Glutamatergic neuron (in vitro differentiated cells): ENCODE data around the gene COX6A1. TPM values are rescaled to one million over a fixed set of nuclear protein-coding genes. Genes with fewer than 3 reads are reported as not detected.

ENCODE experiments used
- DNase-seq: peaks from one replicate; pipeline ENCODE4 v3.0.0; 2022
- H3K27ac Mint-ChIP-seq: one replicate; pipeline ENCODE4 v1.8.0; 2020; ENCODE audit warnings: mild to moderate bottlenecking, mixed read lengths, inconsistent platforms; ENCODE audit not compliant: unreplicated experiment
- H3K27me3 Mint-ChIP-seq: one replicate; pipeline ENCODE4 v1.8.0; 2020; ENCODE audit warnings: mild to moderate bottlenecking, moderate library complexity, mixed read lengths, inconsistent platforms; ENCODE audit not compliant: unreplicated experiment
- H3K36me3 Mint-ChIP-seq: one replicate; pipeline ENCODE4 v1.8.0; 2020; ENCODE audit warnings: mild to moderate bottlenecking, mixed read lengths, inconsistent platforms; ENCODE audit not compliant: unreplicated experiment
- H3K4me1 Mint-ChIP-seq: one replicate; pipeline ENCODE4 v1.8.0; 2020; ENCODE audit warnings: mild to moderate bottlenecking, low read depth, mixed read lengths, inconsistent platforms; ENCODE audit not compliant: unreplicated experiment
- H3K4me3 Mint-ChIP-seq: one replicate; pipeline ENCODE4 v1.8.0; 2020; ENCODE audit warnings: mild to moderate bottlenecking, mixed read lengths, inconsistent platforms; ENCODE audit not compliant: unreplicated experiment
- H3K9me3 Mint-ChIP-seq: one replicate; pipeline ENCODE4 v1.8.0; 2020; ENCODE audit warnings: mild to moderate bottlenecking, moderate library complexity, mixed read lengths, inconsistent platforms; ENCODE audit not compliant: unreplicated experiment
- total RNA-seq: library from RNA; stranded (reverse); fragmentation: NEBNext Ultra II Directional; extraction: Animal tissue kit (Norgen Biotek cat#: 25700); gene quantifications from one replicate; pipeline ENCODE4 v1.2.1, GENCODE V29; 2021; ENCODE audit not compliant: unreplicated experiment
- TF ChIP-seq, protein P1 (sequence below): fragments of 200-600 bp; sonication (generic); IDR thresholded peaks from one replicate; pipeline ENCODE4 v1.5.0; 2021; ENCODE audit not compliant: partially characterized antibody, unreplicated experiment

The COX6A1 gene
- total RNA-seq, 1 donor from 2014 or later: 405 TPM

DNA sequence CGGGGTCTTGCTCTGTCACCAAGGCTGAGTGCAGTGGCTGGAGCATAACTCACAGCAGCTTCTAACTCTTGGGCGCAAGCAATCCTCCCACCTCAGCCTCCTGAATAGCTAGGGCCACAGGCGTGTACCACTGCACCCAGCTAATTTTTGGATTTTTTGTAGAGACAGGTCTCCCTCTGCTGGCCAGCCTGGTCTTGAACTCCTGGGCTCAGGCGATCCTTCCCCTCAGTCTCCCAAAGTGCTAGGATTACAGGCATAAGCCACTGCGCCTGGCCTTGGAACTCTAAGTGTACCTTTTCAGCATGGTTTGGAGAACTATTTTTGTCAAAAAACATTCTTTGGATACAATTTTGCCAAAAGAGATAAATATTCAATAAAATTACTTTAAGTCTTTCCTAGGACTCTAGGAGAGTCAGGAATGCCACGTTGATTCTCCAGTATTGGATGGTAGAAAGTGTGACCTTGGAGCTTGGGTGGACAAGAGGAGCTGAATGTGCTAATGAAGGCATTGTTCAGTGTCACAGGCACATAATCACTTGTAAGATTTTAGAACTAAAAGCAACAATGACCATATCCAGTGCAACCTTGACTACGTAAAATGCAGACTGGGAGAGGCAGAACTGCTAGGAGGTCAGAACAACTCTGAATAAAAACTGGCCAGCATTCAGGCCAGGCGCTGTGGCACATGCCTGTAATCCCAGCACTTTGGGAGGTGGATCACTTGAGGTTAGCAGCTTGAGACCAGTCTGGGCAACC is 28.8 kb downstream of the COX6A1 start:
- peak; percentile 59 for DNase-seq
- H3K4me1 Mint-ChIP-seq: peaks cover 4% of the 10 kb centered on the region
- peak overlapping the region; percentile 28 for H3K27ac Mint-ChIP-seq
- TF ChIP-seq, protein P1, sequence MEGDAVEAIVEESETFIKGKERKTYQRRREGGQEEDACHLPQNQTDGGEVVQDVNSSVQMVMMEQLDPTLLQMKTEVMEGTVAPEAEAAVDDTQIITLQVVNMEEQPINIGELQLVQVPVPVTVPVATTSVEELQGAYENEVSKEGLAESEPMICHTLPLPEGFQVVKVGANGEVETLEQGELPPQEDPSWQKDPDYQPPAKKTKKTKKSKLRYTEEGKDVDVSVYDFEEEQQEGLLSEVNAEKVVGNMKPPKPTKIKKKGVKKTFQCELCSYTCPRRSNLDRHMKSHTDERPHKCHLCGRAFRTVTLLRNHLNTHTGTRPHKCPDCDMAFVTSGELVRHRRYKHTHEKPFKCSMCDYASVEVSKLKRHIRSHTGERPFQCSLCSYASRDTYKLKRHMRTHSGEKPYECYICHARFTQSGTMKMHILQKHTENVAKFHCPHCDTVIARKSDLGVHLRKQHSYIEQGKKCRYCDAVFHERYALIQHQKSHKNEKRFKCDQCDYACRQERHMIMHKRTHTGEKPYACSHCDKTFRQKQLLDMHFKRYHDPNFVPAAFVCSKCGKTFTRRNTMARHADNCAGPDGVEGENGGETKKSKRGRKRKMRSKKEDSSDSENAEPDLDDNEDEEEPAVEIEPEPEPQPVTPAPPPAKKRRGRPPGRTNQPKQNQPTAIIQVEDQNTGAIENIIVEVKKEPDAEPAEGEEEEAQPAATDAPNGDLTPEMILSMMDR: peak; percentile 62
- H3K27me3 Mint-ChIP-seq: peaks cover 5% of the 10 kb centered on the region
- no peaks in the 10 kb centered on the region for H3K36me3 Mint-ChIP-seq
- H3K4me3 Mint-ChIP-seq: peak overlapping the region; percentile 57
- H3K9me3 Mint-ChIP-seq: no peaks in the 10 kb centered on the region

DNA sequence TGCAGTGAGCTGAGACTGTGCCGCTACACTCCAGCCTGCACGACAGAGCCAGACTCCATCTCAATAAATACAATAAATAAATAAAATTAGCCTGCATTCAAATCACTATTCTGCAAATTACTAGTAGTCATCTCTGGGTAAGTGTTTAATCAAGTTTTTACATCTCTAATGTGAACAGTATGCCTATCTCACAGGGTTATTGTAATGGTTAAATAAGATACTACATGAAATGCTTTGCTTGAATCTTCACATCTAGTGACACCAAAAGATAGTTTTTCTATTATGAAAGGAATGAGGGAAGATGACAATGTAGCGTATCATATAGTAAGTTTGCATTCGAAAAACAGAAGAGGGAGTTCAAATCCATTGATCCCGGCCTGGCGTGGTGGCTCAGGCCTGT is 29.5 kb downstream of the COX6A1 start:
- Mint-ChIP-seq H3K27ac (no peak overlapping the region), H3K4me3 (peak overlapping the region; percentile 10), H3K36me3 (no peaks in the 10 kb centered on the region), H3K27me3 (peaks cover 5% of the 10 kb centered on the region), H3K4me1 (peaks cover 6% of the 10 kb centered on the region), H3K9me3 (no peaks in the 10 kb centered on the region)
- no peak for DNase-seq
- TF ChIP-seq, protein P1: no peak

DNA sequence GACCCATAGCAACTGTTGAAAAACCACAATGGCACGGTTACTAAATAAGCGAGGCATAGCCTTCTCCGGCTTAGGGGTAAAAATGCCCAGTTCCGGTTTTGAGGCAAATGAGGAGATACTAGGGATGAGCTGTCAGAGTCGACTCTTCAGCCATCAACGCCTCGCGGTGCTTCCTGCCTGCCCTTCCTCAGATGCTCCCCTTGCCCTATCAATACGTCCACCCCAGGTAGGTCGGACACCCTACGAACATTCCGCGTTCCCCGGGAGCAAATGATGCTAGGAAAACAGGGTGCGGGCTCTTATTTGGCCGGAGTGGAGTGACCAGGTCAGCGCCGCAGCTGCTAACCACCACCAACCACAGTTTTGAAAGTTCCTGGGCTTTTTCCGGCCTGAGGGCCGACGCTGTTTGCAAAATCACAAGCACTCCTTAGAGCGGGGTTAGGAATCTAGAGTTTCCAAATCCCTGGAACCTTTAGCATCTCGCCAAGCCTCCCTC is 30.5 kb downstream of the COX6A1 start:
- H3K4me3 Mint-ChIP-seq: peak overlapping the region; percentile 96
- H3K27me3 Mint-ChIP-seq: peaks cover 5% of the 10 kb centered on the region
- peak overlapping the region; percentile 84 for H3K27ac Mint-ChIP-seq
- TF ChIP-seq, protein P1: no peak
- no peaks in the 10 kb centered on the region for H3K36me3 Mint-ChIP-seq
- peaks cover 6% of the 10 kb centered on the region for H3K4me1 Mint-ChIP-seq
- peak; percentile 55 for DNase-seq
- no peaks in the 10 kb centered on the region for H3K9me3 Mint-ChIP-seq

DNA sequence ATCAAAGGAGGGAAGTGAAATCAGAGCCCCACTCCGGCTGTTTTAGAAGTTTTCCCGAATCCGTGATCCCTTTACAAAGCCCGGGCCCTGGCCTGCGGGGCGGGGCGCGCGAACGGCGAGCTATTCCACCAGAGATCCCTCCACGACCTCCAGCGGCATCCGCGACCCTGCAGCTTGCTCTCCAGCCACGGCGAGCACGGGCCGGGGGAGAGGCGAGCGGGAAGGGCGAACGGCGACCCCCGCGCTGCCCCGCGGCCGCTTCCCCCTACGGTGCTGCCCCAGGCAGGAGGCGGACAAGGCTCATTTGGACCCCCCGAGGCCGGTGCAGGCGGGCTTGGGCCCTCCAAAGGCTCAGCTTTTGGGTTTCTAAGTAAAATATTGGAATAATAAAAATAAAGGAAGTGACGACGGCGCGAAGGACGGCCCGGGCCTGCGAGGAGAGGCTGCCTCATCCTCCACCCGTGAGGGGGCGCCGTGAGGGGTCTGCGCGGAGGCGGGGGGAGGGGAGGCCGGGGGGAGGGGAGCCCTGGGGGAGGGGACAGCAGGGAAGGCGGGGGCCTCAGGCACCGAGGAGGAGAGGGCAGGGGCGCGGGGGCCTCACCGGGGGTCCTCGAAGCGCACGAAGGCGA is 31.0 kb downstream of the COX6A1 start:
- DNase-seq: peak; percentile 76
- H3K4me3 Mint-ChIP-seq: peak overlapping the region; percentile 96
- no peaks in the 10 kb centered on the region for H3K9me3 Mint-ChIP-seq
- H3K27ac Mint-ChIP-seq: peak overlapping the region; percentile 84
- no peaks in the 10 kb centered on the region for H3K36me3 Mint-ChIP-seq
- peaks cover 6% of the 10 kb centered on the region for H3K4me1 Mint-ChIP-seq
- TF ChIP-seq, protein P1: no peak
- H3K27me3 Mint-ChIP-seq: peaks cover 5% of the 10 kb centered on the region
